ENCODE results near the gene DNAJB8.

- no peak for TF ChIP-seq CTCF (IDR thresholded peaks at IDR 0.05)
- TF ChIP-seq KDM1A (IDR thresholded peaks at IDR 0.05; ENCODE audit: low read depth): no peak
- TF ChIP-seq MAX (IDR thresholded peaks at IDR 0.05): no peak
- no peak for TF ChIP-seq POLR2A (IDR thresholded peaks at IDR 0.05; ENCODE audit: low read length)
- TF ChIP-seq EP300 (IDR thresholded peaks at IDR 0.05): no peak
- TF ChIP-seq USF2 (IDR thresholded peaks at IDR 0.05): no peak
- TF ChIP-seq JUN (IDR thresholded peaks at IDR 0.05): no peak
- no peak for TF ChIP-seq JUNB (IDR thresholded peaks at IDR 0.05)
- TF ChIP-seq ELK1 (IDR thresholded peaks at IDR 0.05; ENCODE audit: low read depth, low read length): no peak
- no peak for TF ChIP-seq MAFK (IDR thresholded peaks at IDR 0.05; ENCODE audit: partially characterized antibody)
- no peak for TF ChIP-seq RFX5 (IDR thresholded peaks at IDR 0.05)
- TF ChIP-seq RAD21 (conservative IDR thresholded peaks at IDR 0.05 in 1 of 2, IDR thresholded peaks at IDR 0.05 in 1 of 2): no peak
- no peak for TF ChIP-seq CEBPB (IDR thresholded peaks at IDR 0.05)
- TF ChIP-seq HOXB5 (CRISPR knock-in tag; IDR thresholded peaks at IDR 0.05): no peak
Observed at GRCh38 chr3:128496602-128497304, 30.1 kb upstream of the DNAJB8 start.

Measured in A549 (cell line).